Adrenal gland (tissue), 12 donors: Measurements from ENCODE around the gene TMEM259. TPM values are rescaled to one million over a fixed set of nuclear protein-coding genes. Genes with fewer than 3 reads are reported as not detected.

ENCODE experiments used
- DNase-seq, 7 donors: peaks; one replicate each; pipeline ENCODE4 v3.0.0-alpha.2; 2019 to 2020
- H3K27ac ChIP-seq, 5 donors: fragments of 200-600 bp; sonication (generic) in 4 of 5; 1 replicate in 3 of 5; 2 replicates in 2 of 5; pipeline versions ENCODE4 v1.5.1 to v1.8.0; 2016 to 2020; ENCODE audit warnings: mild to moderate bottlenecking in 1 of 5
- H3K27me3 ChIP-seq: fragments of 200-600 bp; 2 replicates; pipeline ENCODE4 v1.8.0; 2021
- H3K36me3 ChIP-seq, 2 donors: fragments of 200-600 bp; replicated peaks in 1 of 2; 1 replicate in 1 of 2; 2 replicates in 1 of 2; pipeline versions ENCODE4 v1.5.1 to v1.8.0; 2018 to 2022
- H3K4me1 ChIP-seq, 2 donors: fragments of 200-600 bp; replicated peaks in 1 of 2; 1 replicate in 1 of 2; 2 replicates in 1 of 2; pipeline versions ENCODE4 v1.5.1 to v1.8.0; 2018 to 2021
- H3K4me3 ChIP-seq, 4 donors: fragments of 200-600 bp; sonication (generic) in 3 of 4; one replicate each; pipeline ENCODE4 v1.5.1; 2016 to 2018
- H3K9me3 ChIP-seq, 3 donors: fragments of 200-600 bp; sonication (generic) in 1 of 3; replicated peaks in 1 of 3; 1 replicate in 2 of 3; 2 replicates in 1 of 3; pipeline versions ENCODE4 v1.5.1 to v1.8.0; 2016 to 2021
- POLR2A ChIP-seq, 2 donors: fragments of 450-650 bp; IDR thresholded peaks; one replicate each; pipeline ENCODE4 v1.6.1; 2017; ENCODE audit warnings: antibody characterized with exemption in 2 of 2, mild to moderate bottlenecking in 2 of 2, moderate library complexity in 1 of 2
- WGBS, 4 donors: extraction: QIAGEN DNeasy Blood & Tissue Kit in 2 of 4; methylation state at CpG; one replicate each; pipeline versions ENCODE4 v1.1.5 to v1.1.7; 2013 to 2017; 5-methylcytosine and 5-hydroxymethylcytosine counted together
- intact Hi-C, 2 donors: fragments of 100-400 bp; cut with DNase I; formaldehyde crosslinking; loops; one replicate each; pipeline versions ENCODE4 v1.14.1 to v1.15.0; 2022 to 2023
- polyA plus RNA-seq, 3 donors: library from polyadenylated mRNA; stranded (reverse); fragments of 200-250 nt in 2 of 3; fragments of 350-450 nt in 1 of 3; fragmentation: Illumina TruSeq in 1 of 3; extraction: RNeasy Lipid Tissue Mini Kit (QIAGEN cat#74804) in 1 of 3; gene quantifications; one replicate each; pipeline ENCODE4 v1.2.3, GENCODE V29; 2013 to 2014
- total RNA-seq, 9 donors: library from RNA; depleted of rRNA in 4 of 9; stranded (reverse); fragments of >200 nt in 4 of 9; fragments of 120-200 nt in 1 of 9; fragmentation: NEBNext Ultra II Directional in 1 of 9; extraction: Animal tissue kit (Norgen Biotek cat#: 25700) in 1 of 9; gene quantifications; one replicate each; pipeline versions ENCODE4 v1.1.0 to v1.2.4, GENCODE V29; 2013 to 2023
- TF ChIP-seq, protein P1 (sequence below), 6 experiments: fragments of 450-650 bp in 4 of 6; fragments of 200-600 bp in 2 of 6; sonication (generic) in 1 of 6; IDR thresholded peaks; 1 replicate in 5 of 6; 2 replicates in 1 of 6; pipeline versions ENCODE4 v1.5.1 to v1.8.0; 2016 to 2021; ENCODE audit warnings: antibody characterized with exemption in 6 of 6, mild to moderate bottlenecking in 2 of 6, moderate library complexity in 1 of 6
- donor health status: healthy with polysubstance abuse.
- donor health status: Bipolar disorder and iron deficiency.
- donor health status: DM: yes; HTN: yes; CAD: no.
- donor health status: DM: no; HTN: no; CAD: no.
- donor health status: DM: no; HTN: no; CAD: no.
- donor health status: DM: yes; HTN: yes; CAD: no.

The TMEM259 gene
- total and polyA plus RNA-seq, 12 donors = 79.4 to 743 (median 202) TPM

DNA sequence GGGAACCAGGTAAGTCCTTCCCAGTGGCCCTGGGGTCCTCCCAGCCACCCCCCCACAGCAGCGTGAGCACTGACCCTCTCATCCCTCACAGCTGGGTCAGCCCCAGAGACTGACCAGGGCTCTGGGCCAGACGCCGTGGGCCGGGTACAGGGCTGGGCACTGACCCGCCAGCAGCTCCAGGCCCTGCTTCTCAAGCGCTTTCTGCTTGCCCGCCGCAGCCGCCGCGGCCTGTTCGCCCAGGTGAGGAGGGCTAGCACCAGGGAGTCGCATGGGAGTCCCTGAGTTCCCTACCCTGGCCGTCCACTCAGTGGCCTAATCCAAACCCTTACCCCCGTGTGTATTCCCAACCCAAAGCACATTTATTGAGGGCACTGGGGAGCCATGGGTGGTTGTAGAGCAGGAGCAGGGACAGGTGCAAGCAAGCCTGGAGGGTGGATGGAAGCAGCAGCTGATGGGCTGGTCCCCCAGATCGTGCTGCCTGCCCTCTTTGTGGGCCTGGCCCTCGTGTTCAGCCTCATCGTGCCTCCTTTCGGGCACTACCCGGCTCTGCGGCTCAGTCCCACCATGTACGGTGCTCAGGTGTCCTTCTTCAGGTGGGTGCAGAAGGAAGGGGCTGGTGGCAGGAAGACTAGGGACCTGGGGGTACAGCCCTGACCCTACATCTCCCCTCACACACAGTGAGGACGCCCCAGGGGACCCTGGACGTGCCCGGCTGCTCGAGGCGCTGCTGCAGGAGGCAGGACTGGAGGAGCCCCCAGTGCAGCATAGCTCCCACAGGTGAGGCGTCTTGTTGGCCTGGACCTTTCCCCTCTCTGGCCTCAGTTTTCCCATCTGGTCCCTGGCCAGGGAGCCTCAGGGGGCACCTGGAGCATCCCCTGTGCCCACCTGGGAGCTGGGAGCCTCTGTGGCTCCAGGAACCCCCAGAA lies 33.4 kb upstream of the TMEM259 start:
- TF ChIP-seq, protein P1, sequence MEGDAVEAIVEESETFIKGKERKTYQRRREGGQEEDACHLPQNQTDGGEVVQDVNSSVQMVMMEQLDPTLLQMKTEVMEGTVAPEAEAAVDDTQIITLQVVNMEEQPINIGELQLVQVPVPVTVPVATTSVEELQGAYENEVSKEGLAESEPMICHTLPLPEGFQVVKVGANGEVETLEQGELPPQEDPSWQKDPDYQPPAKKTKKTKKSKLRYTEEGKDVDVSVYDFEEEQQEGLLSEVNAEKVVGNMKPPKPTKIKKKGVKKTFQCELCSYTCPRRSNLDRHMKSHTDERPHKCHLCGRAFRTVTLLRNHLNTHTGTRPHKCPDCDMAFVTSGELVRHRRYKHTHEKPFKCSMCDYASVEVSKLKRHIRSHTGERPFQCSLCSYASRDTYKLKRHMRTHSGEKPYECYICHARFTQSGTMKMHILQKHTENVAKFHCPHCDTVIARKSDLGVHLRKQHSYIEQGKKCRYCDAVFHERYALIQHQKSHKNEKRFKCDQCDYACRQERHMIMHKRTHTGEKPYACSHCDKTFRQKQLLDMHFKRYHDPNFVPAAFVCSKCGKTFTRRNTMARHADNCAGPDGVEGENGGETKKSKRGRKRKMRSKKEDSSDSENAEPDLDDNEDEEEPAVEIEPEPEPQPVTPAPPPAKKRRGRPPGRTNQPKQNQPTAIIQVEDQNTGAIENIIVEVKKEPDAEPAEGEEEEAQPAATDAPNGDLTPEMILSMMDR (IDR thresholded peaks at IDR 0.05) = no peak
- TF ChIP-seq POLR2A (IDR thresholded peaks at IDR 0.05) = no peak
- Histone ChIP-seq H3K36me3 (no peaks in the 10 kb centered on the region), H3K27me3 (no peaks in the 10 kb centered on the region), H3K27ac (no peak overlapping the region), H3K4me1 (no peaks in the 10 kb centered on the region), H3K4me3 (no peak overlapping the region), H3K9me3 (peaks cover 0 to 22% (median 0%) of the 10 kb centered on the region in 3 donors)
- DNase-seq = no peak
- WGBS, 4 donors = 91 to 98% (median 96%) methylated on average over 8 to 28 of the region's 28 CpGs
- intact Hi-C loops = no loop called here

DNA sequence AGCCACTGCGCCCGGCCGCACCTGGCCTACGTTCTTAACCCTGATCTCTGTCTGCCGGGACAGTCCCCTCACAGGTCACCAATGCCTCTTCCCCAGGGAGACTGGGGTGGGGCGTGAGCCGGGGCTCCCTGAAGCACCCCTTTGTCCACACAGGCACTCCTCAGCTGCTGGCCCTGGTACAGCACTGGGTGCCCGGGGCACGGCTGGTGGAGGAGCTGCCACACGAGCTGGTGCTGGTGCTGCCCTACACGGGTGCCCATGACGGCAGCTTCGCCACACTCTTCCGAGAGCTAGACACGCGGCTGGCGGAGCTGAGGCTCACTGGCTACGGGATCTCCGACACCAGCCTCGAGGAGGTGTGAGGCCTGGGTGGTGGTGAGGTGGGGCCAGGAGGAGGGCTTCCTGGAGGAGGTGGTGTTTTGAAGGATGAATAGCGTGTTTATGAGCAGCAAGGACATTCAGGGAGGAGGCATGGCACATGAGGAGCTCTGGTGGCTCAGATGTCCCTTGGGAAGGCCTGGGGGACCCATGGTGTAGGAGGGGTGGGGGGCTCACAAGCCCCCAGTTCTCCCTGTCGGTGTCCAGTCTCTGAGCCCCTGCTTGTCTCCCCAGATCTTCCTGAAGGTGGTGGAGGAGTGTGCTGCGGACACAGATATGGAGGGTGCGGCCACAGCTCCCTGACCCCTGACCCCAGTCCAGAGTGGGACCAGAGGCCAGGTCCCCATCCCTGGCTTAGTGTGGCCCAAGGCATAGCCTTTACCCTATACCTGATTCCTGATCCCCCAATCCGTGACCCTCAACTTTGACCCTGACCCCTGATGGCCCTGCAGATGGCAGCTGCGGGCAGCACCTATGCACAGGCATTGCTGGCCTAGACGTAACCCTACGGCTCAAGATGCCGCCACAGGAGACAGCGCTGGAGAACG lies 32.5 kb upstream of the TMEM259 start:
- Histone ChIP-seq H3K27ac (no peak overlapping the region), H3K27me3 (no peaks in the 10 kb centered on the region), H3K9me3 (peaks cover 0 to 22% (median 0%) of the 10 kb centered on the region in 3 donors), H3K4me1 (no peaks in the 10 kb centered on the region), H3K4me3 (no peak overlapping the region), H3K36me3 (no peaks in the 10 kb centered on the region)
- 90 to 96% (median 93%) methylated on average over 15 to 31 of the region's 31 CpGs for WGBS, 4 donors
- DNase-seq = no peak
- no peak for TF ChIP-seq POLR2A (IDR thresholded peaks at IDR 0.05)
- TF ChIP-seq, protein P1 (IDR thresholded peaks at IDR 0.05) = no peak
- intact Hi-C loops = no loop called here

DNA sequence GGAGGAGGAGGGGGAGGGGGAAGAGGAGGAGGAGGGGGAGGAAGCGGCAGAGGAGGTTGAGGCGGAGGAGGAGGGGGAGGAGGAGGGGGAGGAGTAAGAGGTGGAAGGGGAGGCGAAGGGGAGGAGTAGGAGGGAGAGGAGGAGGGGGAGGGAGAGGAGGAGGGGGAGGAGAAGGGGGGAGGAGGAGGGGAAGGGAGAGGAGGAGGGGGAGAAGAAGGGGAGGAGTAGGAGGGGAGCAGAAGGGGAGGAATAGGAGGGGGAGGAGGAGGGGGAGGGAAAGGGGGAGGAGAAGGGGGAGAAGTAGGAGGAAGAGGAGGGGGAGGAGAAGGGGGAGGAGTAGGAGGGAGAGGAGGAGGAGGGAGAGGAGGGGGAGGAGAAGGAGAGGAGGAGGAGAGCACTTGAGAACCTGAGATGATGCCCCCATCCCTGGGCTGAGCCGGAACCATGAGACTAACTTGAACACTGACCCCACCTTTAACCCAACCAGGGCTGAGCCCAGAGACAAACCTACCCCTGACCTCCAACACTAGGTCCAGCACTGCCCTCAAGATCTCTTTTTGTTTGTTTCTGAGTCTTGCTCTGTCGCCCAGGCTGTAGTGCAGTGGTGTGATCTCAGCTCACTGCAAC lies 31.5 kb upstream of the TMEM259 start:
- Histone ChIP-seq H3K9me3 (peaks cover 0 to 12% (median 0%) of the 10 kb centered on the region in 3 donors), H3K4me1 (no peaks in the 10 kb centered on the region), H3K36me3 (no peaks in the 10 kb centered on the region), H3K27ac (no peak overlapping the region), H3K4me3 (no peak overlapping the region), H3K27me3 (no peaks in the 10 kb centered on the region)
- DNase-seq = no peak
- intact Hi-C loops = no loop called here
- 79 to 94% (median 83%) methylated on average over 2 to 5 of the region's 5 CpGs for WGBS, 4 donors
- TF ChIP-seq POLR2A (IDR thresholded peaks at IDR 0.05) = no peak
- TF ChIP-seq, protein P1 (IDR thresholded peaks at IDR 0.05) = no peak
